ENCODE data around the gene USP37.

USP37 gene

DNA sequence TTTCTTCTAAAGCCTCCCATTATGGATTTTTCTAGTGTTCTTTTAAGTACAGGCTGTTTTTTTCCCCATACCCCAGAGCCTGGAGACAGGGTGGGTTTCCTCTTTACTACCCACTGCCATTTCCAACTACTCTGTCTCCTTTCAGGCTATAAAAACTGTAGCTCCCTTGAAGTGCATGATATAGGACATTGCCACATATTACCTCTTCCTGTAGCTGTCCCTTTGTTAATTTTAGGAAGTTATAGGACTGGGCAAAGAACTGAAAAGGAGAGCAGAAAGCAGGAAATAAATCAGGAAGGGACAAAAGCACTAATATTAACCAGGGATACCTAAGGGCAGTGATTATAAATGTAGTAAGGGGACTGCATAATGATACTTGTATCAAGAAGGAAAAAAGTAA is 95.2 kb downstream of the USP37 start:
- TF ChIP-seq TSHZ2 (CRISPR knock-in tag; IDR thresholded peaks at IDR 0.05), result no peak
- no peak for TF ChIP-seq CREB5 (CRISPR knock-in tag; IDR thresholded peaks at IDR 0.05; ENCODE audit: low read depth)
- TF ChIP-seq SNAI2 (CRISPR knock-in tag; IDR thresholded peaks at IDR 0.05), result no peak
- no peak for TF ChIP-seq ZC3H10 (CRISPR knock-in tag; IDR thresholded peaks at IDR 0.05)
- TF ChIP-seq ISL1 (CRISPR knock-in tag; IDR thresholded peaks at IDR 0.05), result no peak
- TF ChIP-seq OSR1 (CRISPR knock-in tag; IDR thresholded peaks at IDR 0.05), result no peak
- no peak for TF ChIP-seq ZNF8 (CRISPR knock-in tag; IDR thresholded peaks at IDR 0.05)
- TF ChIP-seq ARNTL (CRISPR knock-in tag; IDR thresholded peaks at IDR 0.05; ENCODE audit: borderline replicate concordance, low read depth), result no peak
- no peak for TF ChIP-seq PPARA (CRISPR knock-in tag; IDR thresholded peaks at IDR 0.05; ENCODE audit: borderline replicate concordance)
- TF ChIP-seq BACH2 (CRISPR knock-in tag; IDR thresholded peaks at IDR 0.05; ENCODE audit: borderline replicate concordance), result no peak
- TF ChIP-seq CSDC2 (CRISPR knock-in tag; IDR thresholded peaks at IDR 0.05), result no peak
- no peak for ATAC-seq

- ATAC-seq, result no peak
- TF ChIP-seq GLIS3 (CRISPR knock-in tag; IDR thresholded peaks at IDR 0.05) (no peak), PATZ1 (CRISPR knock-in tag; IDR thresholded peaks at IDR 0.05; ENCODE audit: borderline replicate concordance) (no peak), ZNF565 (CRISPR knock-in tag; conservative IDR thresholded peaks at IDR 0.05; ENCODE audit: low read depth) (no peak), ZNF70 (CRISPR knock-in tag; IDR thresholded peaks at IDR 0.05) (no peak)
Measured at GRCh38 chr2:218471982-218472381, 96.2 kb downstream of the USP37 start.

GRCh38 chr2:218471036-218471435 is 97.1 kb downstream of the USP37 start:
- ATAC-seq, result no peak
- TF ChIP-seq SNAI2 (CRISPR knock-in tag; IDR thresholded peaks at IDR 0.05), result no peak

- ATAC-seq, result no peak
- TF ChIP-seq SNAI2 (CRISPR knock-in tag; IDR thresholded peaks at IDR 0.05), result no peak
- TF ChIP-seq PPARA (CRISPR knock-in tag; IDR thresholded peaks at IDR 0.05; ENCODE audit: borderline replicate concordance), result no peak
- no peak for TF ChIP-seq PATZ1 (CRISPR knock-in tag; IDR thresholded peaks at IDR 0.05; ENCODE audit: borderline replicate concordance)
- TF ChIP-seq GLIS3 (CRISPR knock-in tag; IDR thresholded peaks at IDR 0.05), result no peak
- no peak for TF ChIP-seq BACH2 (CRISPR knock-in tag; IDR thresholded peaks at IDR 0.05; ENCODE audit: borderline replicate concordance)
- TF ChIP-seq TOX (CRISPR knock-in tag; IDR thresholded peaks at IDR 0.05; ENCODE audit: borderline replicate concordance), result no peak
- TF ChIP-seq ZNF565 (CRISPR knock-in tag; conservative IDR thresholded peaks at IDR 0.05; ENCODE audit: low read depth), result no peak
- no peak for TF ChIP-seq ZFP3 (CRISPR knock-in tag; IDR thresholded peaks at IDR 0.05)
- TF ChIP-seq CREB5 (CRISPR knock-in tag; IDR thresholded peaks at IDR 0.05; ENCODE audit: low read depth), result no peak
- TF ChIP-seq ZNF8 (CRISPR knock-in tag; IDR thresholded peaks at IDR 0.05), result no peak
- TF ChIP-seq RARB (CRISPR knock-in tag; IDR thresholded peaks at IDR 0.05), result no peak
- TF ChIP-seq ARNTL (CRISPR knock-in tag; IDR thresholded peaks at IDR 0.05; ENCODE audit: borderline replicate concordance, low read depth), result no peak
- TF ChIP-seq ZC3H10 (CRISPR knock-in tag; IDR thresholded peaks at IDR 0.05), result no peak
- TF ChIP-seq, protein P1, sequence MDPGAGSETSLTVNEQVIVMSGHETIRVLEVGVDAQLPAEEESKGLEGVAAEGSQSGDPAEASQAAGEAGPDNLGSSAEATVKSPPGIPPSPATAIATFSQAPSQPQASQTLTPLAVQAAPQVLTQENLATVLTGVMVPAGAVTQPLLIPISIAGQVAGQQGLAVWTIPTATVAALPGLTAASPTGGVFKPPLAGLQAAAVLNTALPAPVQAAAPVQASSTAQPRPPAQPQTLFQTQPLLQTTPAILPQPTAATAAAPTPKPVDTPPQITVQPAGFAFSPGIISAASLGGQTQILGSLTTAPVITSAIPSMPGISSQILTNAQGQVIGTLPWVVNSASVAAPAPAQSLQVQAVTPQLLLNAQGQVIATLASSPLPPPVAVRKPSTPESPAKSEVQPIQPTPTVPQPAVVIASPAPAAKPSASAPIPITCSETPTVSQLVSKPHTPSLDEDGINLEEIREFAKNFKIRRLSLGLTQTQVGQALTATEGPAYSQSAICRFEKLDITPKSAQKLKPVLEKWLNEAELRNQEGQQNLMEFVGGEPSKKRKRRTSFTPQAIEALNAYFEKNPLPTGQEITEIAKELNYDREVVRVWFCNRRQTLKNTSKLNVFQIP (CRISPR knock-in tag; IDR thresholded peaks at IDR 0.05; ENCODE audit: borderline replicate concordance, low read depth), result no peak
- no peak for TF ChIP-seq TCF4 (CRISPR knock-in tag; IDR thresholded peaks at IDR 0.05; ENCODE audit: borderline replicate concordance)
- TF ChIP-seq OSR1 (CRISPR knock-in tag; IDR thresholded peaks at IDR 0.05), result no peak
- no peak for TF ChIP-seq TSHZ2 (CRISPR knock-in tag; IDR thresholded peaks at IDR 0.05)
- TF ChIP-seq CSDC2 (CRISPR knock-in tag; IDR thresholded peaks at IDR 0.05), result no peak
Measured at GRCh38 chr2:218470448-218470847, 97.7 kb downstream of the USP37 start.

Data from SK-N-SH treated with all-trans-retinoic acid at 6 μM for 48 hours (cell line).